DOHH2 (cell line): Measurements from ENCODE around the gene LSP1.

Experiments
- H3F3A ChIP-seq: fragments of 200-600 bp; sonication (generic), shearing (Covaris generic); 2 replicates; pipeline ENCODE4 v1.6.0; 2016; ENCODE audit warnings: antibody characterized with exemption, mild to moderate bottlenecking; ENCODE audit not compliant: control insufficient read depth, insufficient read depth
- H3K27ac ChIP-seq: fragments of 200-600 bp; sonication (generic); 2 replicates; pipeline ENCODE4 v1.5.1; 2014; ENCODE audit warnings: low read depth, mild to moderate bottlenecking, low read length, moderate library complexity
- H3K27me3 ChIP-seq: fragments of 200-600 bp; sonication (generic); 2 replicates; pipeline ENCODE4 v1.6.1; 2014; ENCODE audit warnings: mild to moderate bottlenecking, low read length, mixed read lengths; ENCODE audit not compliant: control insufficient read depth
- H3K36me3 ChIP-seq: fragments of 200-600 bp; sonication (generic); 2 replicates; pipeline ENCODE4 v1.6.1; 2014; ENCODE audit warnings: mild to moderate bottlenecking, low read length, moderate library complexity, mixed read lengths; ENCODE audit not compliant: control insufficient read depth
- H3K4me1 ChIP-seq: fragments of 200-600 bp; sonication (generic); 2 replicates; pipeline ENCODE4 v1.6.1; 2014; ENCODE audit warnings: mild to moderate bottlenecking, low read length, mixed read lengths; ENCODE audit not compliant: control insufficient read depth
- H3K4me2 ChIP-seq: fragments of 200-600 bp; sonication (generic); 2 replicates; pipeline ENCODE4 v1.6.0; 2014; ENCODE audit warnings: mild to moderate bottlenecking, low read length, moderate library complexity
- H3K4me3 ChIP-seq: fragments of 200-600 bp; sonication (generic); 2 replicates; pipeline ENCODE4 v1.5.1; 2014; ENCODE audit warnings: mild to moderate bottlenecking, low read length, mixed read lengths
- H3K79me2 ChIP-seq: fragments of 200-600 bp; sonication (generic); 2 replicates; pipeline ENCODE4 v1.6.1; 2014; ENCODE audit warnings: mild to moderate bottlenecking, low read length, mixed read lengths; ENCODE audit not compliant: control insufficient read depth
- H3K9me2 ChIP-seq: fragments of 200-600 bp; sonication (generic); replicated peaks from 2 replicates; pipeline ENCODE4 v1.6.1; 2014; ENCODE audit warnings: mild to moderate bottlenecking, low read length, mixed read lengths; ENCODE audit not compliant: control insufficient read depth
- H3K9me3 ChIP-seq: fragments of 200-600 bp; sonication (generic); 2 replicates; pipeline ENCODE4 v1.6.1; 2014; ENCODE audit warnings: antibody characterized with exemption, low read length, mixed read lengths; ENCODE audit not compliant: control insufficient read depth, insufficient read depth
- H4K20me1 ChIP-seq: fragments of 200-600 bp; sonication (generic); 2 replicates; pipeline ENCODE4 v1.6.0; 2014; ENCODE audit warnings: low read depth, mild to moderate bottlenecking, antibody characterized with exemption, low read length, moderate library complexity; ENCODE audit not compliant: control insufficient read depth, insufficient read depth
- CTCF ChIP-seq: fragments of 200-600 bp; sonication (generic); IDR thresholded peaks from one replicate; pipeline ENCODE4 v1.5.1; 2014; ENCODE audit warnings: antibody characterized with exemption, mild to moderate bottlenecking, low read depth, low read length; ENCODE audit not compliant: poor library complexity, severe bottlenecking
- EZH2phosphoT487 ChIP-seq: fragments of 200-600 bp; sonication (generic); IDR thresholded peaks from 2 replicates; pipeline ENCODE4 v1.6.1; 2017; ENCODE audit warnings: borderline replicate concordance, mild to moderate bottlenecking, antibody characterized with exemption, low read length, moderate library complexity, mixed read lengths

LSP1 gene

GRCh38 chr11:1917523-1918435 is 64.9 kb downstream of the LSP1 start:
- Histone ChIP-seq H3K9me2 (no peaks in the 10 kb centered on the region), H3K36me3 (no peaks in the 10 kb centered on the region), H4K20me1 (no peaks in the 10 kb centered on the region), H3K79me2 (no peaks in the 10 kb centered on the region), H3K4me1 (no peaks in the 10 kb centered on the region), H3K9me3 (no peaks in the 10 kb centered on the region), H3K4me2 (no peak overlapping the region), H3F3A (no peaks in the 10 kb centered on the region), H3K4me3 (no peak overlapping the region), H3K27me3 (no peaks in the 10 kb centered on the region), H3K27ac (no peak overlapping the region)
- TF ChIP-seq EZH2phosphoT487 (no peak), CTCF (peak; percentile 38)

- Histone ChIP-seq H3K9me2 (no peaks in the 10 kb centered on the region), H3K79me2 (no peaks in the 10 kb centered on the region), H3K4me2 (no peak overlapping the region), H3F3A (no peaks in the 10 kb centered on the region), H3K27ac (no peak overlapping the region), H3K27me3 (no peaks in the 10 kb centered on the region), H3K4me1 (no peaks in the 10 kb centered on the region), H3K36me3 (no peaks in the 10 kb centered on the region), H3K9me3 (no peaks in the 10 kb centered on the region), H4K20me1 (no peaks in the 10 kb centered on the region), H3K4me3 (no peak overlapping the region)
- TF ChIP-seq EZH2phosphoT487 (no peak), CTCF (no peak)
These were observed 65.8 kb downstream of the LSP1 start for GRCh38 chr11:1918436-1919315.

GRCh38 chr11:1919391-1920127 is 66.7 kb downstream of the LSP1 start, which contains the start of gene TNNT3:
TSS of gene TNNT3 (plus strand) at chr11:1919703. CDS start at chr11:1922875, 3,172 bp downstream.
- Histone ChIP-seq H3K27ac (no peak within 1 kb of the TSS), H3F3A (no peaks in the 10 kb centered on the region), H3K27me3 (no peaks in the 10 kb centered on the region), H3K4me2 (no peak within 1 kb of the TSS), H4K20me1 (no peaks in the 10 kb centered on the region), H3K36me3 (no peaks in the 10 kb centered on the region), H3K9me3 (no peaks in the 10 kb centered on the region), H3K4me1 (no peaks in the 10 kb centered on the region), H3K4me3 (no peak within 1 kb of the TSS), H3K79me2 (no peaks in the 10 kb centered on the region), H3K9me2 (no peaks in the 10 kb centered on the region)
- no peak for TF ChIP-seq EZH2phosphoT487
- no peak for TF ChIP-seq CTCF
